ENCODE measurements around the gene STIM1.

DNA sequence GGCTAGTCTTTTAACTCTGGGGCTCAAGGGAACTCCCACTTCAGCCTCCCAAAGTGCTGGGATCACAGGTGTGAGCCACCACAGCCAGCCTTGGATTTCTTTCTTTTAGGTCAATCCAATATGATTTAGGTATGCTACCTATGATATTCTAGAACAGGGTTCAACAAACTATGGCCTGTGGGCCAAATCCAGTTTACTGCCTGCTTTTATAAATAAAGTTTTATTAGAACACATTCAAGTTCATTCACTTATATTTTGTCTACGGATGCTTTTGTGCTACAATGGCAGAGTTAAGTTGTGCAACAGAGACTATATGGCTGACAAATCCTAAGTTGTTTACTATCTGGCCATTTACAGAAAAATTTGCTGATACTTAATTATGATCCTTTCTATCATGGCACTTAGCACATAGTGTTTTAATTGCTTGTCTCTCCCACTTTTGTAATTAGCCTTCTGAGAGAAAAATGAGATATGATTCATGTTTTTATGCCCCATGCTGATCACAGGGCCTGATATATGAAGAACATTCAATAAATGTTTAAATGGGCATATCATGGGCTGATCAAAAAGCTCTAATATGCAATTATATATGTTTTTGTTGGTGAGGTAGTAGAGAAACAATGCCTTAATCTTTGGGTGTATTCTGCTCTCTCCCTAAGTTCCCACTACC, 109.6 kb downstream of the STIM1 start:
- TF ChIP-seq CTCF (IDR thresholded peaks at IDR 0.05; ENCODE audit: insufficient read depth, low read length), result no peak
- no peak for TF ChIP-seq REST (IDR thresholded peaks at IDR 0.05; ENCODE audit: insufficient replicate concordance, low read depth)
- no peak for TF ChIP-seq POLR2AphosphoS5 (IDR thresholded peaks at IDR 0.05; ENCODE audit: low read depth)
- TF ChIP-seq SPI1 (IDR thresholded peaks at IDR 0.05; ENCODE audit: borderline replicate concordance, low read depth), result no peak
- no peak for TF ChIP-seq GABPA (IDR thresholded peaks at IDR 0.05; ENCODE audit: low read depth)

All from HL-60 (cell line).